A549 (cell line): ENCODE measurements around the gene KRT84. TPM values are rescaled to one million over a fixed set of nuclear protein-coding genes. Genes with fewer than 3 reads are reported as not detected.

Source experiments
- ATAC-seq, 2 experiments: fragments of 200-7000 bp in 1 of 2; fragments of >200 bp in 1 of 2; cut with Nextera tagmentation in 1 of 2; cut with Tn5 transposase in 1 of 2; 3 replicates each; pipeline versions ENCODE4 v1.8.0 to v1.9.1; 2018 to 2020; ENCODE audit warnings: mild to moderate bottlenecking in 1 of 2, moderate library complexity in 1 of 2
- CTCF ChIA-PET: fragments of 300-600 bp; sonication (Branson Sonifier 250); formaldehyde crosslinking; extraction: SDS; loops from one replicate; lab custom pipeline; 2021; ENCODE audit warnings: antibody characterized with exemption, inconsistent platforms; lab: Yijun Ruan, JAX
- POLR2A ChIA-PET: fragments of 350-600 bp; formaldehyde crosslinking; extraction: SDS; loops from one replicate; lab custom pipeline; 2021; ENCODE audit warnings: antibody characterized with exemption, inconsistent platforms; lab: Yijun Ruan, JAX
- DNase-seq, 2 experiments: peaks; one replicate each; pipeline versions ENCODE4 v3.0.0 to v3.0.0-alpha.2; 2011 to 2016; ENCODE audit warnings: low read depth in 1 of 2, low spot score in 1 of 2
- FAIRE-seq: peaks from 2 replicates; lab custom pipeline; 2011; peaks lifted over from hg19 to GRCh38; lab: Jason Lieb, UNC
- H3K27ac ChIP-seq, 2 experiments: fragments of >200 bp; sonication (Bioruptor Twin); formaldehyde crosslinking; 3 replicates each; pipeline ENCODE4 v1.5.1; 2016 to 2017
- H3K4me1 ChIP-seq: fragments of >200 bp; sonication (Bioruptor Twin); formaldehyde crosslinking; 3 replicates; pipeline ENCODE4 v1.6.1; 2016
- H3K4me2 ChIP-seq: fragments of >200 bp; sonication (Bioruptor Twin); formaldehyde crosslinking; 3 replicates; pipeline ENCODE4 v1.6.1; 2016
- H3K4me3 ChIP-seq: fragments of >200 bp; sonication (Bioruptor Twin); formaldehyde crosslinking; 3 replicates; pipeline ENCODE4 v1.5.1; 2016
- H3K9me3 ChIP-seq: fragments of >200 bp; sonication (Bioruptor Twin); formaldehyde crosslinking; 3 replicates; pipeline ENCODE4 v1.6.1; 2016
- CBX2 ChIP-seq: fragments of 200-600 bp; sonication (generic); IDR thresholded peaks from 2 replicates; pipeline ENCODE4 v1.6.1; 2016; ENCODE audit warnings: low read depth, mild to moderate bottlenecking, borderline replicate concordance
- CEBPB ChIP-seq, 2 experiments: fragments of >200 bp in 1 of 2; sonication (Bioruptor Twin) in 1 of 2; formaldehyde crosslinking in 1 of 2; IDR thresholded peaks; 2 replicates each; pipeline ENCODE4 v1.6.1; 2012 to 2016
- CHD4 ChIP-seq: fragments of 200-600 bp; sonication (generic); IDR thresholded peaks from 2 replicates; pipeline ENCODE4 v1.6.1; 2016; ENCODE audit warnings: antibody characterized with exemption, mild to moderate bottlenecking, borderline replicate concordance
- EHF ChIP-seq: fragments of 250-450 bp; sonication (Bioruptor Pico); IDR thresholded peaks from 2 replicates; pipeline ENCODE4 v1.5.0; 2020; ENCODE audit warnings: mild to moderate bottlenecking
- EP300 ChIP-seq, 2 experiments: fragments of >200 bp; sonication (Bioruptor Twin); formaldehyde crosslinking; IDR thresholded peaks; 2 replicates in 1 of 2; 3 replicates in 1 of 2; pipeline ENCODE4 v1.6.1; 2016 to 2017
- ESRRA ChIP-seq: fragments of 150-350 bp; IDR thresholded peaks from 2 replicates; pipeline ENCODE4 v1.6.1; 2014; ENCODE audit warnings: mild to moderate bottlenecking, low read length, borderline replicate concordance
- FOSB ChIP-seq: fragments of 250-450 bp; sonication (Bioruptor Pico); IDR thresholded peaks from 2 replicates; pipeline ENCODE4 v1.5.0; 2020; ENCODE audit warnings: mild to moderate bottlenecking, moderate library complexity
- GATA3 ChIP-seq: IDR thresholded peaks from 2 replicates; pipeline ENCODE4 v1.6.1; 2012; ENCODE audit warnings: borderline replicate concordance
- HEYL ChIP-seq: fragments of 250-450 bp; sonication (Bioruptor Pico); IDR thresholded peaks from 2 replicates; pipeline ENCODE4 v1.8.0; 2021; ENCODE audit warnings: mild to moderate bottlenecking, moderate library complexity
- HOXB13 ChIP-seq: fragments of 250-450 bp; sonication (Bioruptor Pico); IDR thresholded peaks from 2 replicates; pipeline ENCODE4 v1.5.0; 2020; ENCODE audit warnings: low read depth, mild to moderate bottlenecking, moderate library complexity
- JUN ChIP-seq, 2 experiments: fragments of >200 bp; sonication (Bioruptor Twin); formaldehyde crosslinking; IDR thresholded peaks; 2 replicates in 1 of 2; 3 replicates in 1 of 2; pipeline ENCODE4 v1.6.1; 2016 to 2017
- MAZ ChIP-seq: fragments of 150-350 bp; IDR thresholded peaks from 2 replicates; pipeline ENCODE4 v1.6.1; 2014; ENCODE audit warnings: antibody characterized with exemption, low read depth, low read length, borderline replicate concordance
- NFE2L2 ChIP-seq: fragments of 150-350 bp; conservative IDR thresholded peaks from 2 replicates; pipeline ENCODE4 v1.6.1; 2014; ENCODE audit warnings: low read length
- PHF8 ChIP-seq: fragments of 200-600 bp; sonication (generic); IDR thresholded peaks from 2 replicates; pipeline ENCODE4 v1.6.1; 2016; ENCODE audit warnings: low read depth, mild to moderate bottlenecking, antibody characterized with exemption, moderate library complexity, borderline replicate concordance
- RNF2 ChIP-seq: fragments of 200-600 bp; sonication (generic); IDR thresholded peaks from 2 replicates; pipeline ENCODE4 v1.6.1; 2016; ENCODE audit warnings: low read depth, mild to moderate bottlenecking, antibody characterized with exemption, moderate library complexity, borderline replicate concordance
- SMC3 ChIP-seq: fragments of >200 bp; sonication (Bioruptor Twin); formaldehyde crosslinking; IDR thresholded peaks from 3 replicates; pipeline ENCODE4 v1.6.1; 2018; ENCODE audit warnings: inconsistent platforms
- TFCP2L1 ChIP-seq: fragments of 250-450 bp; sonication (Bioruptor Pico); IDR thresholded peaks from 2 replicates; pipeline ENCODE4 v1.5.0; 2021; ENCODE audit warnings: mild to moderate bottlenecking
- ZC3H11A ChIP-seq: fragments of 450-650 bp; IDR thresholded peaks from 2 replicates; pipeline ENCODE4 v1.6.1; 2014; ENCODE audit warnings: antibody characterized with exemption, mild to moderate bottlenecking
- ZFP36 ChIP-seq: fragments of 450-650 bp; IDR thresholded peaks from 2 replicates; pipeline ENCODE4 v1.6.1; 2014; ENCODE audit warnings: borderline replicate concordance; ENCODE audit not compliant: partially characterized antibody
- ZSCAN20 ChIP-seq: fragments of 250-450 bp; sonication (Bioruptor Pico); IDR thresholded peaks from 2 replicates; pipeline ENCODE4 v1.8.0; 2022; ENCODE audit warnings: mild to moderate bottlenecking, moderate library complexity
- WGBS: methylation state at CpG from one replicate; pipeline ENCODE4 v1.1.6; 2017; ENCODE audit errors: missing lambda C conversion rate; 5-methylcytosine and 5-hydroxymethylcytosine counted together
- polyA plus RNA-seq, 4 experiments: library from polyadenylated mRNA; depleted of rRNA in 3 of 4; stranded (reverse); fragments of >200 nt; fragmentation: RNase III in 1 of 4; extraction: RNeasy Plus Mini Kit Qiagen cat#74134 plus additional on column Dnase treatment in 1 of 4; gene quantifications; 2 replicates in 3 of 4; 3 replicates in 1 of 4; pipeline ENCODE4 v1.2.3, GENCODE V29; 2011 to 2017
- TF ChIP-seq, protein P1 (sequence below): fragments of 250-450 bp; sonication (Bioruptor Pico); IDR thresholded peaks from 2 replicates; pipeline ENCODE4 v1.5.0; 2021; ENCODE audit warnings: mild to moderate bottlenecking, moderate library complexity, borderline replicate concordance
- TF ChIP-seq, protein P2 (sequence below): fragments of >200 bp; sonication (Bioruptor Twin); formaldehyde crosslinking; IDR thresholded peaks from 2 replicates; pipeline ENCODE4 v1.6.1; 2016
- TF ChIP-seq, protein P3 (sequence below): fragments of 250-450 bp; sonication (Bioruptor Pico); IDR thresholded peaks from 2 replicates; pipeline ENCODE4 v1.5.0; 2020; ENCODE audit warnings: low read depth, mild to moderate bottlenecking, moderate library complexity
- TF ChIP-seq, protein P4 (sequence below): fragments of 450-650 bp; IDR thresholded peaks from 2 replicates; pipeline ENCODE4 v1.6.1; 2014; ENCODE audit warnings: antibody characterized with exemption
- TF ChIP-seq, protein P5 (sequence below): IDR thresholded peaks from 2 replicates; pipeline ENCODE4 v1.6.1; 2012

KRT84 gene
- polyA plus RNA-seq, 2 of the 4 experiments (the other 2 are of a cell fraction) = not detected

DNA sequence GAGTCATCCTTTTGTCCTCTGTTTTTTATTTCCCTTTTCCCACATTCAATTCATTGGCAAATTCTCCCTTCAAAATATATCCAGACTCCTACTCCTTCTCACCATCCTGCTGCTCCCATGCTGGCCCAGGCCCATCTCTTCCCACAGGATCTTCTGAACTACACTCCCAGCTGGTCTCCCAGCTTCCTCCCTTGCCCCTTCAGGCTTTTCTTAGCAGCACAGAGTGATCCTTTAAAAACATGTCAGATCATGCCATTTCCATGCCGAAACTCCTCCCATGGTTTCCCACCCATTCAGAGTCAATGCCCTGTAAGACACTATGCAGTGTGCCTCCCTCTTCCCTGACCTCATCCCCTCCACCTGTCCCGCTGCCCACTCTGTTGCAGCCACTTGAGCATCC is 2.4 kb upstream of the KRT84 start:
- Histone ChIP-seq H3K4me3 (no peak overlapping the region), H3K4me2 (no peak overlapping the region), H3K9me3 (no peaks in the 10 kb centered on the region), H3K27ac (0 out of 6 replicates have a peak overlapping the region, but pooled peaks of 1 of the 2 experiments have one; percentile 10), H3K4me1 (peaks cover 23% of the 10 kb centered on the region)
- WGBS = 83% methylated on average over 2 of the region's 2 CpGs
- ATAC-seq (no peak), FAIRE-seq (no peak), DNase-seq (no peak)
- ChIA-PET CTCF (interaction anchor here (1.0 to 46.1 kb wide), 7 partner anchors 9 to 486 kb away, joined by 3 to 1221 read pairs (median 8); no protein-coding TSS in a partner anchor), POLR2A (no interaction called here)
- TF ChIP-seq CEBPB (IDR thresholded peaks at IDR 0.05) (no peak), RNF2 (no peak), EP300 (IDR thresholded peaks at IDR 0.05) (no peak), GATA3 (no peak), CHD4 (no peak), ZSCAN20 (CRISPR knock-in tag) (no peak)
- TF ChIP-seq, protein P1, sequence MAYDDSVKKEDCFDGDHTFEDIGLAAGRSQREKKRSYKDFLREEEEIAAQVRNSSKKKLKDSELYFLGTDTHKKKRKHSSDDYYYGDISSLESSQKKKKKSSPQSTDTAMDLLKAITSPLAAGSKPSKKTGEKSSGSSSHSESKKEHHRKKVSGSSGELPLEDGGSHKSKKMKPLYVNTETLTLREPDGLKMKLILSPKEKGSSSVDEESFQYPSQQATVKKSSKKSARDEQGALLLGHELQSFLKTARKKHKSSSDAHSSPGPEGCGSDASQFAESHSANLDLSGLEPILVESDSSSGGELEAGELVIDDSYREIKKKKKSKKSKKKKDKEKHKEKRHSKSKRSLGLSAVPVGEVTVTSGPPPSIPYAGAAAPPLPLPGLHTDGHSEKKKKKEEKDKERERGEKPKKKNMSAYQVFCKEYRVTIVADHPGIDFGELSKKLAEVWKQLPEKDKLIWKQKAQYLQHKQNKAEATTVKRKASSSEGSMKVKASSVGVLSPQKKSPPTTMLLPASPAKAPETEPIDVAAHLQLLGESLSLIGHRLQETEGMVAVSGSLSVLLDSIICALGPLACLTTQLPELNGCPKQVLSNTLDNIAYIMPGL = no peak

DNA sequence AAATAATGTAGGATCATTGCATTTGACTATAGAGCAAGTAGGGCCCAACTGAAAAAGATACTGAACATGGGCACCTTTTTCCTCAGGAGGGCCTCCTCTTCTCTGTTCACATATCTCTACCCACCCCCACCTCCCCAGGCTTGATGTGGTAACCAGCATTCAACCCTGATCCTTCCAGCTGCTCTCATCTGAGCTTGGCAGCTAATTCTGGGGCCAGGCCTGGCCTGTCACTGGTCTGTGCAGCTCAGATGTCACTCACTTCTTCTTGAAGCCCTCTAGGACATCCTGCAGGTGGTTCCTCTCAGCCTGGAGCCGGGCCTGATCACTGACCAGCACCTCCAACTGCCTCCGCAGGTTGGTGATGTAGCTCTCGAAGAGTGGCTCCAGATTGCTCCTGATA is 2.1 kb downstream of the KRT84 start:
- CTCF ChIA-PET = interaction anchor here (1.0 to 46.1 kb wide), 7 partner anchors 8 to 597 kb away, joined by 3 to 1221 read pairs (median 4); no protein-coding TSS in a partner anchor
- ATAC-seq (no peak), FAIRE-seq (no peak), DNase-seq (no peak)
- no peak overlapping the region for H3K4me3 ChIP-seq
- H3K4me2 ChIP-seq = no peak overlapping the region
- TF ChIP-seq FOSB (CRISPR knock-in tag) = no peak
- TF ChIP-seq CBX2 = no peak
- no peak for TF ChIP-seq ZC3H11A
- TF ChIP-seq ESRRA = no peak
- no peak for TF ChIP-seq MAZ
- no peak for TF ChIP-seq JUN (IDR thresholded peaks at IDR 0.05)
- no peak for TF ChIP-seq ZFP36
- TF ChIP-seq, protein P2, sequence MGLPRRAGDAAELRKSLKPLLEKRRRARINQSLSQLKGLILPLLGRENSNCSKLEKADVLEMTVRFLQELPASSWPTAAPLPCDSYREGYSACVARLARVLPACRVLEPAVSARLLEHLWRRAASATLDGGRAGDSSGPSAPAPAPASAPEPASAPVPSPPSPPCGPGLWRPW = no peak
- no peak for TF ChIP-seq NFE2L2
- TF ChIP-seq, protein P3, sequence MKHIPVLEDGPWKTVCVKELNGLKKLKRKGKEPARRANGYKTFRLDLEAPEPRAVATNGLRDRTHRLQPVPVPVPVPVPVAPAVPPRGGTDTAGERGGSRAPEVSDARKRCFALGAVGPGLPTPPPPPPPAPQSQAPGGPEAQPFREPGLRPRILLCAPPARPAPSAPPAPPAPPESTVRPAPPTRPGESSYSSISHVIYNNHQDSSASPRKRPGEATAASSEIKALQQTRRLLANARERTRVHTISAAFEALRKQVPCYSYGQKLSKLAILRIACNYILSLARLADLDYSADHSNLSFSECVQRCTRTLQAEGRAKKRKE = no peak
- no peak for TF ChIP-seq HOXB13 (CRISPR knock-in tag)
- TF ChIP-seq HEYL (CRISPR knock-in tag) = no peak
- TF ChIP-seq EHF (CRISPR knock-in tag) = no peak
- TF ChIP-seq, protein P4, sequence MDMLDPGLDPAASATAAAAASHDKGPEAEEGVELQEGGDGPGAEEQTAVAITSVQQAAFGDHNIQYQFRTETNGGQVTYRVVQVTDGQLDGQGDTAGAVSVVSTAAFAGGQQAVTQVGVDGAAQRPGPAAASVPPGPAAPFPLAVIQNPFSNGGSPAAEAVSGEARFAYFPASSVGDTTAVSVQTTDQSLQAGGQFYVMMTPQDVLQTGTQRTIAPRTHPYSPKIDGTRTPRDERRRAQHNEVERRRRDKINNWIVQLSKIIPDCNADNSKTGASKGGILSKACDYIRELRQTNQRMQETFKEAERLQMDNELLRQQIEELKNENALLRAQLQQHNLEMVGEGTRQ = no peak
- no peak for TF ChIP-seq SMC3
- TF ChIP-seq, protein P5, sequence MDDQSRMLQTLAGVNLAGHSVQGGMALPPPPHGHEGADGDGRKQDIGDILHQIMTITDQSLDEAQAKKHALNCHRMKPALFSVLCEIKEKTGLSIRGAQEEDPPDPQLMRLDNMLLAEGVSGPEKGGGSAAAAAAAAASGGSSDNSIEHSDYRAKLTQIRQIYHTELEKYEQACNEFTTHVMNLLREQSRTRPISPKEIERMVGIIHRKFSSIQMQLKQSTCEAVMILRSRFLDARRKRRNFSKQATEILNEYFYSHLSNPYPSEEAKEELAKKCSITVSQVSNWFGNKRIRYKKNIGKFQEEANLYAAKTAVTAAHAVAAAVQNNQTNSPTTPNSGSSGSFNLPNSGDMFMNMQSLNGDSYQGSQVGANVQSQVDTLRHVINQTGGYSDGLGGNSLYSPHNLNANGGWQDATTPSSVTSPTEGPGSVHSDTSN = no peak
- no peak for TF ChIP-seq RNF2
- no peak for TF ChIP-seq PHF8
- TF ChIP-seq TFCP2L1 (CRISPR knock-in tag) = no peak
- H3K9me3 ChIP-seq = no peaks in the 10 kb centered on the region
- POLR2A ChIA-PET = interaction anchor here (0.7 kb wide), 1 partner anchor 39 kb away, joined by 3 read pairs; no protein-coding TSS in a partner anchor
- no peaks in the 10 kb centered on the region for H3K4me1 ChIP-seq
- no peak overlapping the region for H3K27ac ChIP-seq
- 82% methylated on average over 3 of the region's 3 CpGs for WGBS
